Esophagus muscularis mucosa (tissue), 3 donors: ENCODE results near the gene P2RX7.

Experiments
- CTCF ChIP-seq, 3 experiments: fragments of 200-600 bp in 2 of 3; fragments of 450-650 bp in 1 of 3; sonication (generic) in 2 of 3; IDR thresholded peaks; one replicate each; pipeline ENCODE4 v1.5.1; 2017 to 2019; ENCODE audit warnings: antibody characterized with exemption in 3 of 3, mild to moderate bottlenecking in 2 of 3, moderate library complexity in 1 of 3
- POLR2AphosphoS5 ChIP-seq, 2 donors: sonication (generic); formaldehyde crosslinking; IDR thresholded peaks; one replicate each; pipeline ENCODE4 v1.6.1; 2017; ENCODE audit warnings: antibody characterized with exemption in 2 of 2

- TF ChIP-seq CTCF (IDR thresholded peaks at IDR 0.05) (no peak), POLR2AphosphoS5 (IDR thresholded peaks at IDR 0.05) (no peak)
Measured at GRCh38 chr12:121202407-121203355, 70.0 kb downstream of the P2RX7 start.
